ENCODE measurements around the gene RFESD. TPM values are rescaled to one million over a fixed set of nuclear protein-coding genes. Genes with fewer than 3 reads are reported as not detected.
A peak's percentile ranks its signal among the peaks of the same experiment; 100 is the strongest.
"Not testable (repeated sequence)": the region's sequence is repeated elsewhere in the genome, so short reads cannot be mapped to it uniquely, and the experiment has no call there.

The RFESD gene
- total RNA-seq, 1 experiment from 2014 or later = 1.1 TPM

- no peak for DNase-seq (ENCODE audit: low read depth)
- in situ Hi-C loops (cut with HindIII; ENCODE audit: low pct_unique_long_range_greater_than_20kb, low sequenced_read_pairs) = no loop called here
Observed at GRCh38 chr5:95686651-95687050, 40.1 kb downstream of the RFESD start.

- DNase-seq (ENCODE audit: low read depth) = no peak
- in situ Hi-C loops (cut with HindIII; ENCODE audit: low pct_unique_long_range_greater_than_20kb, low sequenced_read_pairs) = no loop called here
Observed at GRCh38 chr5:95689680-95690079, 43.1 kb downstream of the RFESD start.

GRCh38 chr5:95690333-95690732, 43.8 kb downstream of the RFESD start:
- DNase-seq (ENCODE audit: low read depth) = no peak
- in situ Hi-C loops (cut with HindIII; ENCODE audit: low pct_unique_long_range_greater_than_20kb, low sequenced_read_pairs) = no loop called here

GRCh38 chr5:95697781-95698681, 51.5 kb downstream of the RFESD start:
- in situ Hi-C loops (cut with HindIII; ENCODE audit: low pct_unique_long_range_greater_than_20kb, low sequenced_read_pairs) = no loop called here
- peak; percentile 65 for DNase-seq (ENCODE audit: low read depth)

- no peak for DNase-seq (ENCODE audit: low read depth)
- in situ Hi-C loops (cut with HindIII; ENCODE audit: low pct_unique_long_range_greater_than_20kb, low sequenced_read_pairs) = no loop called here
Observed at GRCh38 chr5:95699337-95699736, 52.8 kb downstream of the RFESD start.

- DNase-seq (ENCODE audit: low read depth) = no peak
- in situ Hi-C loops (cut with HindIII; ENCODE audit: low pct_unique_long_range_greater_than_20kb, low sequenced_read_pairs) = no loop called here
Observed at GRCh38 chr5:95701074-95701473, 54.5 kb downstream of the RFESD start.

GRCh38 chr5:95704150-95704549, 57.6 kb downstream of the RFESD start:
- no peak for DNase-seq (ENCODE audit: low read depth)
- in situ Hi-C loops (cut with HindIII; ENCODE audit: low pct_unique_long_range_greater_than_20kb, low sequenced_read_pairs) = no loop called here

GRCh38 chr5:95706196-95706595, 59.6 kb downstream of the RFESD start:
- in situ Hi-C loops (cut with HindIII; ENCODE audit: low pct_unique_long_range_greater_than_20kb, low sequenced_read_pairs); DNase-seq (ENCODE audit: low read depth): not testable (repeated sequence)

- in situ Hi-C loops (cut with HindIII; ENCODE audit: low pct_unique_long_range_greater_than_20kb, low sequenced_read_pairs) = no loop called here
- no peak for DNase-seq (ENCODE audit: low read depth)
Observed at GRCh38 chr5:95707055-95707454, 60.5 kb downstream of the RFESD start.

Other genes with a start within 250 kb of the RFESD start
- gene SKIC3, start 91.8 kb upstream of the RFESD start, total RNA-seq (2014; rRNA removed; shearing (Covaris generic); ENCODE audit: low replicate concordance) = 19.7 and 33.1 TPM in 2 replicates
- 1.9 and 9.3 TPM in 2 replicates for gene ARSK, start 91.7 kb upstream of the RFESD start, total RNA-seq (2014; rRNA removed; shearing (Covaris generic); ENCODE audit: low replicate concordance)
- gene GPR150, start 26.7 kb upstream of the RFESD start, total RNA-seq (2014; rRNA removed; shearing (Covaris generic); ENCODE audit: low replicate concordance) = 0.17 TPM in 1 of 2 replicates, not detected in the other
- gene SPATA9, start 36.2 kb downstream of the RFESD start, total RNA-seq (2014; rRNA removed; shearing (Covaris generic); ENCODE audit: low replicate concordance) = not detected in 2 replicates
- 22.0 and 24.7 TPM in 2 replicates for gene RHOBTB3, start 84.6 kb downstream of the RFESD start, total RNA-seq (2014; rRNA removed; shearing (Covaris generic); ENCODE audit: low replicate concordance)
- gene GLRX, start 175.9 kb downstream of the RFESD start, total RNA-seq (2014; rRNA removed; shearing (Covaris generic); ENCODE audit: low replicate concordance) = 30.2 and 53.4 TPM in 2 replicates